GM06990 (cell line): ENCODE data around the gene SLC66A1.
"Not testable (repeated sequence)": the region's sequence is repeated elsewhere in the genome, so short reads cannot be mapped to it uniquely, and the experiment has no call there.

ENCODE experiments used
- DNase-seq: peaks from one replicate; pipeline ENCODE4 v3.0.0-alpha.2; 2011; ENCODE audit not compliant: insufficient read length; ENCODE audit errors: extremely low read depth
- H3K27me3 ChIP-seq: replicated peaks from 2 replicates; pipeline ENCODE4 v1.6.0; 2011; ENCODE audit warnings: low read length; ENCODE audit not compliant: control insufficient read depth, insufficient read depth
- H3K36me3 ChIP-seq: 2 replicates; pipeline ENCODE4 v1.5.1; 2011; ENCODE audit warnings: low read length; ENCODE audit not compliant: control insufficient read depth, insufficient read depth
- H3K4me3 ChIP-seq: replicated peaks from 2 replicates; pipeline ENCODE4 v1.5.1; 2011; ENCODE audit warnings: low read depth, mild to moderate bottlenecking, control low read depth, low read length
- CTCF ChIP-seq: IDR thresholded peaks from 2 replicates; pipeline ENCODE4 v1.5.1; 2011; ENCODE audit warnings: low read length, control low read depth, mild to moderate bottlenecking, inconsistent platforms; ENCODE audit not compliant: insufficient read depth, poor library complexity, severe bottlenecking

The SLC66A1 gene

GRCh38 chr1:19287436-19288185 lies 24.5 kb upstream of the SLC66A1 start:
- Histone ChIP-seq H3K27me3 (no peaks in the 10 kb centered on the region), H3K36me3 (no peaks in the 10 kb centered on the region), H3K4me3 (no peak overlapping the region)
- DNase-seq: no peak
- no peak for TF ChIP-seq CTCF

- not testable (repeated sequence) for H3K4me3 ChIP-seq, H3K36me3 ChIP-seq, H3K27me3 ChIP-seq
- DNase-seq: peak; percentile 69
Observed at GRCh38 chr1:19288324-19289241, 23.5 kb upstream of the SLC66A1 start, which contains the start of gene AKR7A3. AKR7A3 (minus strand) TSS chr1:19288770; CDS start chr1:19288709, 61 bp downstream.

- DNase-seq: no peak
- Histone ChIP-seq H3K36me3 (no peaks in the 10 kb centered on the region), H3K4me3 (no peak overlapping the region), H3K27me3 (no peaks in the 10 kb centered on the region)
- no peak for TF ChIP-seq CTCF
Observed at GRCh38 chr1:19289244-19289643, 22.9 kb upstream of the SLC66A1 start.

DNA sequence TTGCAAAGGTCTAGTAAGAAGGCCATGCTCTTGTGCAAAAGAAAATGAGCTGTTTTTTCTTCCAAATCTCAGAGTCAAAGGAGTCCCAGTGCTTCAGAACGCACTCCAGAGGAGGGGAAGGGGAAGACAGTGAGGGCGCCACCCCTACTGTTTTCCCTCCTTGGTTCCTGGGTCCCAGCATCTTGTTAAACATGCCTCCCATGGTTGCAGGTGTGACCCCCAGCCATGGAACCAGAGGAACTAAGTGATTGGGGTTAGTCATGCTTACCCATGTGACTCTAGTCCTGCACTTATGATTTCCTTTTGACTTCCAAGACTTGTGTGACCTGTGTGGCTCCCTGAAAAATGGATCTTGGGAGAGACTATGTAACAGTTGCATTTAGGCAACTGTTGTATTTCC lies 17.5 kb upstream of the SLC66A1 start:
- no peaks in the 10 kb centered on the region for H3K36me3 ChIP-seq
- TF ChIP-seq CTCF: no peak
- H3K4me3 ChIP-seq: no peak overlapping the region
- no peak for DNase-seq
- H3K27me3 ChIP-seq: no peaks in the 10 kb centered on the region

DNA sequence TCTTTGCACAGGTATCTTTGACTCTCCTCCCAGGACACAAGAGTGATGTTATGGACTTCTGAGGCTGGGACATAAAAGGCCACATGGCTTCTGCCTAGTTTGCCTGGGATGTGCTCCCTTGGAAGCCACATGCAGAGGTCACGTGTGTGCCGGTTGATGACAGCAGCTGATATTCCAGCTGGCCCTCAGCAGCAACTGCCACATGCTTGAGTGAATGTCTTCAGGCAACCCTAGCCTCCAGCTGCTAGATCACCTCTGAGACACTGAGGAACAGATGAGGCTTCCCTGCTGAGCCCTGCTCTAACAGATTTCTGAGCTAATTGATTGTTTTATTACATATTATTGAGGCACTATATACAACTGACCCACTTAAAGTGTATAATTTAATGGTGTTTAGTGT lies 11.9 kb upstream of the SLC66A1 start:
- TF ChIP-seq CTCF: no peak
- no peak for DNase-seq
- H3K4me3 ChIP-seq: no peak overlapping the region
- peaks cover 3% of the 10 kb centered on the region for H3K36me3 ChIP-seq
- no peaks in the 10 kb centered on the region for H3K27me3 ChIP-seq

DNA sequence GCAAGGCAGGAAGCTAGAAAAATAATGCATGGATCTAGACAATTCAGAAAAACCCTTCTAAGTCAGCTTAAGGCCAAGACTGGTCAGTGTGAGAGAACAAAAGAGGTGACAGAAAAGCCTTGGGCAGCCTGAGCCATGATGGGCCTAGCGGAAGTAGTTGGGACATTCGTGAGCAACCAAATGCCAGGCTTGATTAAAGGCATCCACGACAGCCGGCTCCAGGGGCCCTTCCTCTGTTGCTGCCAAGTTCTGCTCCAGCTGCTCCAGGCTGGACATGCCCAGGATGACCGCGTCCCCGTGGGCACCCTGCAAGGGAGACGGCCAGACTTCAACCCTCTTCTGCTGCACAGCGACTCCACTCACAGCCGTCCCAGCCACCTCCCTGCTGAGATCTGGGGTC lies 8.0 kb upstream of the SLC66A1 start:
- not testable (repeated sequence) for H3K4me3 ChIP-seq, DNase-seq, H3K36me3 ChIP-seq, H3K27me3 ChIP-seq
